H9 (cell line): ENCODE data around the gene COTL1. TPM values are rescaled to one million over a fixed set of nuclear protein-coding genes. Genes with fewer than 3 reads are reported as not detected.

Experiments
- DNase-seq: peaks from one replicate; pipeline ENCODE4 v3.0.0-alpha.2; 2017
- H2AFZ ChIP-seq: one replicate; pipeline ENCODE4 v1.6.1; 2013; ENCODE audit warnings: mild to moderate bottlenecking, low read length, control low read depth, moderate library complexity
- H2AK5ac ChIP-seq: 2 replicates; pipeline ENCODE4 v1.6.1; 2013; ENCODE audit warnings: low read length, control low read depth, mixed read lengths; ENCODE audit not compliant: insufficient read length
- H2BK120ac ChIP-seq: one replicate; pipeline ENCODE4 v1.6.1; 2013; ENCODE audit warnings: low read depth, mild to moderate bottlenecking, low read length, control low read depth, inconsistent platforms; ENCODE audit not compliant: poor library complexity, severe bottlenecking
- H2BK12ac ChIP-seq: 2 replicates; pipeline ENCODE4 v1.6.1; 2013; ENCODE audit warnings: low read length, control low read depth, mixed read lengths, low read depth; ENCODE audit not compliant: insufficient read length
- H2BK15ac ChIP-seq: 2 replicates; pipeline ENCODE4 v1.6.1; 2013; ENCODE audit warnings: low read depth, low read length, control low read depth
- H2BK20ac ChIP-seq: one replicate; pipeline ENCODE4 v1.6.1; 2013; ENCODE audit warnings: low read depth, mild to moderate bottlenecking, low read length, control low read depth, inconsistent platforms; ENCODE audit not compliant: poor library complexity, severe bottlenecking
- H2BK5ac ChIP-seq: 2 replicates; pipeline ENCODE4 v1.6.1; 2013; ENCODE audit warnings: low read length, control low read depth, mixed read lengths; ENCODE audit not compliant: insufficient read length
- H3K14ac ChIP-seq: 2 replicates; pipeline ENCODE4 v1.6.1; 2013; ENCODE audit warnings: low read length, control low read depth; ENCODE audit not compliant: insufficient read depth
- H3K18ac ChIP-seq: 2 replicates; pipeline ENCODE4 v1.6.1; 2013; ENCODE audit warnings: low read depth, mild to moderate bottlenecking, mixed read lengths, low read length, control low read depth; ENCODE audit not compliant: insufficient read length
- H3K23ac ChIP-seq: 2 replicates; pipeline ENCODE4 v1.6.1; 2013; ENCODE audit warnings: low read length, control low read depth, mixed read lengths, low read depth; ENCODE audit not compliant: insufficient read length
- H3K23me2 ChIP-seq: 2 replicates; pipeline ENCODE4 v1.6.1; 2013; ENCODE audit warnings: low read depth, mild to moderate bottlenecking, mixed read lengths, low read length, control low read depth; ENCODE audit not compliant: insufficient read length, poor library complexity, severe bottlenecking
- H3K27ac ChIP-seq: 2 replicates; pipeline ENCODE4 v1.5.1; 2013; ENCODE audit warnings: low read length, control low read depth, mixed read lengths, low read depth; ENCODE audit not compliant: insufficient read length
- H3K27me3 ChIP-seq: 2 replicates; pipeline ENCODE4 v1.6.1; 2013; ENCODE audit warnings: low read length, control low read depth, inconsistent platforms; ENCODE audit not compliant: insufficient read depth
- H3K4ac ChIP-seq: 2 replicates; pipeline ENCODE4 v1.6.1; 2013; ENCODE audit warnings: low read depth, mild to moderate bottlenecking, control low read depth, inconsistent platforms, low read length, moderate library complexity
- H3K4me1 ChIP-seq: 2 replicates; pipeline ENCODE4 v1.6.1; 2013; ENCODE audit warnings: low read length, control low read depth, inconsistent platforms; ENCODE audit not compliant: insufficient read depth
- H3K4me2 ChIP-seq: 2 replicates; pipeline ENCODE4 v1.6.1; 2013; ENCODE audit warnings: low read length, control low read depth, mixed read lengths; ENCODE audit not compliant: insufficient read length, insufficient read depth
- H3K56ac ChIP-seq: 2 replicates; pipeline ENCODE4 v1.6.1; 2013; ENCODE audit warnings: low read depth, mild to moderate bottlenecking, mixed read lengths, low read length, control low read depth; ENCODE audit not compliant: insufficient read length
- H3K79me1 ChIP-seq: 2 replicates; pipeline ENCODE4 v1.6.1; 2013; ENCODE audit warnings: low read depth, mild to moderate bottlenecking, moderate library complexity, low read length, control low read depth, inconsistent platforms; ENCODE audit not compliant: insufficient read depth, poor library complexity, severe bottlenecking
- H3K79me2 ChIP-seq: 2 replicates; pipeline ENCODE4 v1.6.1; 2013; ENCODE audit warnings: low read length, control low read depth, inconsistent platforms; ENCODE audit not compliant: insufficient read depth
- H3K9ac ChIP-seq: 2 replicates; pipeline ENCODE4 v1.6.1; 2013; ENCODE audit warnings: low read length, control low read depth, mixed read lengths; ENCODE audit not compliant: insufficient read length; ENCODE audit errors: extremely low read depth
- H3K9me3 ChIP-seq: one replicate; pipeline ENCODE4 v1.6.1; 2013; ENCODE audit warnings: low read depth, low read length, inconsistent platforms; ENCODE audit not compliant: control insufficient read depth
- H3T11ph ChIP-seq: one replicate; pipeline ENCODE4 v1.6.1; 2013; ENCODE audit warnings: mild to moderate bottlenecking, low read length, control low read depth, inconsistent platforms
- H4K20me1 ChIP-seq: one replicate; pipeline ENCODE4 v1.6.1; 2013; ENCODE audit not compliant: control insufficient read depth, insufficient read length, insufficient read depth
- H4K5ac ChIP-seq: 2 replicates; pipeline ENCODE4 v1.6.1; 2013; ENCODE audit warnings: low read depth, mild to moderate bottlenecking, mixed read lengths, low read length, control low read depth; ENCODE audit not compliant: insufficient read length
- H4K8ac ChIP-seq: replicated peaks from 2 replicates; pipeline ENCODE4 v1.6.1; 2013; ENCODE audit warnings: low read length, control low read depth, mixed read lengths, low read depth; ENCODE audit not compliant: insufficient read length
- H4K91ac ChIP-seq: 2 replicates; pipeline ENCODE4 v1.6.1; 2013; ENCODE audit warnings: low read depth, mild to moderate bottlenecking, moderate library complexity, mixed read lengths, low read length, control low read depth; ENCODE audit not compliant: insufficient read length
- H3K27ac Mint-ChIP-seq, 3 experiments: 2 replicates in 2 of 3; 3 replicates in 1 of 3; pipeline ENCODE4 v1.8.0; 2020 to 2021; ENCODE audit warnings: mixed read lengths in 3 of 3, mild to moderate bottlenecking in 1 of 3, moderate library complexity in 1 of 3
- H3K27me3 Mint-ChIP-seq: 2 replicates; pipeline ENCODE4 v1.8.0; 2021; ENCODE audit warnings: low read depth, mild to moderate bottlenecking, moderate library complexity, mixed read lengths
- H3K36me3 Mint-ChIP-seq, 3 experiments: 2 replicates in 2 of 3; 3 replicates in 1 of 3; pipeline ENCODE4 v1.8.0; 2020 to 2021; ENCODE audit warnings: low read depth in 3 of 3, mixed read lengths in 3 of 3; ENCODE audit not compliant: insufficient read depth in 1 of 3
- H3K4me1 Mint-ChIP-seq, 2 experiments: 2 replicates each; pipeline ENCODE4 v1.8.0; 2020; ENCODE audit warnings: mixed read lengths in 2 of 2
- H3K4me3 Mint-ChIP-seq, 2 experiments: 2 replicates in 1 of 2; 3 replicates in 1 of 2; pipeline ENCODE4 v1.8.0; 2020 to 2021; ENCODE audit warnings: mild to moderate bottlenecking in 2 of 2, mixed read lengths in 2 of 2, moderate library complexity in 1 of 2
- H3K9me3 Mint-ChIP-seq, 2 experiments: 2 replicates in 1 of 2; 3 replicates in 1 of 2; pipeline ENCODE4 v1.8.0; 2020; ENCODE audit warnings: mild to moderate bottlenecking in 2 of 2, mixed read lengths in 2 of 2, moderate library complexity in 1 of 2
- CTCF ChIP-seq: fragments of 200-600 bp; sonication (generic); conservative IDR thresholded peaks from 3 replicates; pipeline ENCODE4 v1.8.0; 2021; ENCODE audit warnings: antibody characterized with exemption, mild to moderate bottlenecking
- WGBS: extraction: QIAGEN DNeasy Blood & Tissue Kit; methylation state at CpG from one replicate; pipeline ENCODE4 v1.1.7; 2013; ENCODE audit warnings: missing lambda C conversion rate, low lambda C conversion rate, mixed read lengths; ENCODE audit not compliant: insufficient read length; ENCODE audit errors: extremely low coverage; 5-methylcytosine and 5-hydroxymethylcytosine counted together
- total RNA-seq: library from RNA; stranded (reverse); gene quantifications from 2 replicates; pipeline ENCODE4 v1.2.1, GENCODE V29; 2021

Gene COTL1
- total RNA-seq, 1 experiment from 2014 or later, result 81.4 TPM

- no peaks in the 10 kb centered on the region for H3K4me1 ChIP-seq
- H3K18ac ChIP-seq, result no peak overlapping the region
- no peaks in the 10 kb centered on the region for H3K23me2 ChIP-seq
- Mint-ChIP-seq H3K36me3 (peaks cover 16 to 52% (median 45%) of the 10 kb centered on the region in 3 experiments; a peak in 6 of 7 replicates), H3K27ac (peak overlapping the region in 1 of 3 experiments; percentile 18; a peak in 2 of 7 replicates), H3K9me3 (no peaks in the 10 kb centered on the region), H3K27me3 (no peaks in the 10 kb centered on the region), H3K4me3 (no peak overlapping the region), H3K4me1 (0 out of 4 replicates have a peak, but pooled peaks cover 0 to 3% of the 10 kb centered on the region in 2 experiments)
- no peak overlapping the region for H3K14ac ChIP-seq
- no peak overlapping the region for H3K56ac ChIP-seq
- H3K27ac ChIP-seq, result no peak overlapping the region
- no peak overlapping the region for H3K4me2 ChIP-seq
- H3K9ac ChIP-seq, result no peak overlapping the region
- no peak overlapping the region for H2AFZ ChIP-seq
- H3K79me1 ChIP-seq, result no peaks in the 10 kb centered on the region
- no peak overlapping the region for H2BK12ac ChIP-seq
- H3K23ac ChIP-seq, result no peak overlapping the region
- no peaks in the 10 kb centered on the region for H4K20me1 ChIP-seq
- no peaks in the 10 kb centered on the region; the same call in 1 of the 2 replicates for H3K79me2 ChIP-seq
- H4K91ac ChIP-seq, result no peak overlapping the region
- H2AK5ac ChIP-seq, result no peak overlapping the region
- no peak for DNase-seq
- WGBS, result no CpG with 5 or more reads among the region's 6 CpGs
- H2BK120ac ChIP-seq, result no peak overlapping the region
- H4K8ac ChIP-seq, result no peak overlapping the region
- H3K4ac ChIP-seq, result no peak overlapping the region
- no peak overlapping the region for H3T11ph ChIP-seq
- no peaks in the 10 kb centered on the region for H3K9me3 ChIP-seq
- no peak overlapping the region for H2BK5ac ChIP-seq
- no peak overlapping the region for H2BK15ac ChIP-seq
- no peak overlapping the region for H2BK20ac ChIP-seq
- H4K5ac ChIP-seq, result no peak overlapping the region
- no peak for TF ChIP-seq CTCF
- no peaks in the 10 kb centered on the region for H3K27me3 ChIP-seq
These were observed 37.1 kb upstream of the COTL1 start for GRCh38 chr16:84654998-84655397.
